Right renal cortex interstitium (tissue), 3 donors: ENCODE results near the gene EFHC1. TPM values are rescaled to one million over a fixed set of nuclear protein-coding genes. Genes with fewer than 3 reads are reported as not detected.

Experiments
- DNase-seq, 3 donors: peaks; one replicate each; pipeline ENCODE4 v3.0.0-alpha.2; 2013; ENCODE audit warnings: low read depth in 3 of 3, low spot score in 2 of 3
- polyA plus RNA-seq, 3 donors: library from polyadenylated mRNA; unstranded; fragments of 120-200 nt; gene quantifications; one replicate each; pipeline ENCODE4 v1.2.1, GENCODE V29; 2013; ENCODE audit not compliant: insufficient read length in 3 of 3

The EFHC1 gene
- polyA plus RNA-seq, 3 donors: 56.8 to 62.5 (median 60.2) TPM

GRCh38 chr6:52499026-52499425 lies 78.9 kb downstream of the EFHC1 start:
- DNase-seq: no peak

DNA sequence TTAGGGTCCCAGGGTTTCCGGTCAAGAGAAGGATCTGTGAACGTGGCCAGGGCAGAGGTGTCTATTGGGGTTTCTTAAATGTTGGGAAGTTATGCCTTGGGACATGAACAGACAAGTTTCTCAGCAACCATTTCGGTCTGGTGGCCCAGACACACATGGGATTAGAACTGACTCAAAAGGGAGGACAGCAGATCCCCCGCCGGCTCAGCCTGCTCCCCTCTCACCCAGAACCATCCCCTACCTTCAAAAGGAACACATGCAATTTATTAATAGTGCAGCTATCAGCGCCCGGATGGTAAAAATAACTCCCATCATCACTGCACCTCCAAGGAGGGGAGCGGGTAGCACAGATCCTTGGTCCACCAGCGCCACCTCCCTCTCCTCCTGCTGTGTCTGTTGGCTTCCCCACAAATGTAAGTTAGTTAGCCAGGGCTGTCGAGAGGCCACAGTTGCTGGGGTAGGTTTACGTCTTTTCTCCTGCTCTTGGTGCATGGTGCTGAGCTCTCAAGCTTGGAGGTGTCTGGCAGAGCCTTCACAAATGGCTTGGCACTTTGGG lies 79.6 kb downstream of the EFHC1 start:
- no peak for DNase-seq

DNA sequence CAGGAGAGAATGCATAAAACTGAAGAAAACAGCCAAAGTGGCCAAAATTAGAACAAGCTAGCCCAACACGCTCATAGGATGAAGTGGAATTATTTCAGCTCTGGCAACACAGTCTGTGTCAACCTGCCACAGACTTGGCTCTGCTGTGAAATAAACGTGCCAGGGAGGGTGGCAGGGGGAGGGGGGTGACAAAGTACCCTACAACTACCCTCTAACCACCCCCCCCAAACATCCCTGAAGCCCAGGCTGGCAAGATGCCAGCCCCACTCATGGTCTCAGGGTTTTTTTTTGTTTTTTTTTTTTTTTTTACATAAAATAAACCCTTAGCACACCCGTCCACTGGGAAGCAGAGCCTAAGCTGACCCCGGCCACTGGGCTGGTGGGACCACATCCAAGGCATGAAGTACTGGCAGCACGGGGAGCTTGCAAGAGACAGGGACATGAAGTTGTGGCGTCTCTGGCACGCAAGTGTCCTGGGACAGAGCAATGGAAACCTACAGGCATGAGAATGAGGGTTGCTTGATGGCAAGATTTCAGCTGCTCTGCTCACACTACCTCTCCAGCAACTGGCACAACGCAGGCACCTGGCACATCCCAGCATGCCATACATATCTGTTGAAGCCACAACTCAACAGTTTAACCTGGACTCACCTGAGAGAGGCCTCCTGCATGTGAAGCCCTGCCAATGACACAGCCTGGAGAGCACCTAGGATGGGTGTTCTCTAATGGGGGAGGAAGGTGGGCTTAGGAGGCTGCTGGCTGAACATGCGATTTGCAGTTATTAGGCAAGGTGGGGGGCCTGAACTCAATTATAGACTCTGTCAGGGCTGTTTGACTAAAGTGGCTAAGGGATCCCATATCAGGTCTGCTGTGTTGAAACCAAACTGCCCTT lies 80.3 kb downstream of the EFHC1 start:
- DNase-seq: no peak

DNA sequence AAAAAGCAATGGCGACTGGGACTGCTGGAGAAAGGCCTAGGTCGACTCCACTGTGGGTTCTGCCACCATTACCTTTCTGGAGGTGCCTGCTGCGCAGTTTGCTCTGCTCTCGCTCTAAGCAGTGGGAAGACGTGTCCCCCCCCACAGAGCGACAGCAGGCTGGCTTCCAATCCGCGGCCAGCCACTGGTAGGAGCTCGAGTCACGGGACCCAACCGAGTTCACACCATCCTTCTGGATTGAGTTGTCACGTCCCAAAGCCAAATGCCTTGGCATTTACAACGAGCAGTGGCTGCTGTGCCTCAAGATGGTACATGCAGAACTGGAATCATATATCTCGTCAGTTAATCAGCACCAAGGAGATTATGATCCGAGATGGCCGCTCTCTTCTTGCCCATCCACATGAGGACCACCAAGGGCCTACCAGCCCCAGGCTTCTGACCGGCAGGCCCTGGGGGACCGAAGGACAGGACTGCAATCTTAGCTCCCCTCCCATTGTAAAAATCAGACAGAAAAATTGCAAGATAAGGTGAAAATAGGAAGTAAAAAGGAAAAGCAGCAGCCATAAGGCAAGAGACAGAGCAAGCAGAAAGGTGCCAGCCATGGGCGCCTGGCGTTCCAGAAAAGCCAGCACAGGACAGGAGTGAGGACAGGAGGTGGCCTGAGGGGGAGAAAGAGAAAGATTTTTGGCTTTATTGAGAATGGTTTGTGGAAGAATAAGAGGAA lies 82.3 kb downstream of the EFHC1 start:
- DNase-seq: no peak

- DNase-seq: no peak
Measured at GRCh38 chr6:52503323-52503747, 83.2 kb downstream of the EFHC1 start.

DNA sequence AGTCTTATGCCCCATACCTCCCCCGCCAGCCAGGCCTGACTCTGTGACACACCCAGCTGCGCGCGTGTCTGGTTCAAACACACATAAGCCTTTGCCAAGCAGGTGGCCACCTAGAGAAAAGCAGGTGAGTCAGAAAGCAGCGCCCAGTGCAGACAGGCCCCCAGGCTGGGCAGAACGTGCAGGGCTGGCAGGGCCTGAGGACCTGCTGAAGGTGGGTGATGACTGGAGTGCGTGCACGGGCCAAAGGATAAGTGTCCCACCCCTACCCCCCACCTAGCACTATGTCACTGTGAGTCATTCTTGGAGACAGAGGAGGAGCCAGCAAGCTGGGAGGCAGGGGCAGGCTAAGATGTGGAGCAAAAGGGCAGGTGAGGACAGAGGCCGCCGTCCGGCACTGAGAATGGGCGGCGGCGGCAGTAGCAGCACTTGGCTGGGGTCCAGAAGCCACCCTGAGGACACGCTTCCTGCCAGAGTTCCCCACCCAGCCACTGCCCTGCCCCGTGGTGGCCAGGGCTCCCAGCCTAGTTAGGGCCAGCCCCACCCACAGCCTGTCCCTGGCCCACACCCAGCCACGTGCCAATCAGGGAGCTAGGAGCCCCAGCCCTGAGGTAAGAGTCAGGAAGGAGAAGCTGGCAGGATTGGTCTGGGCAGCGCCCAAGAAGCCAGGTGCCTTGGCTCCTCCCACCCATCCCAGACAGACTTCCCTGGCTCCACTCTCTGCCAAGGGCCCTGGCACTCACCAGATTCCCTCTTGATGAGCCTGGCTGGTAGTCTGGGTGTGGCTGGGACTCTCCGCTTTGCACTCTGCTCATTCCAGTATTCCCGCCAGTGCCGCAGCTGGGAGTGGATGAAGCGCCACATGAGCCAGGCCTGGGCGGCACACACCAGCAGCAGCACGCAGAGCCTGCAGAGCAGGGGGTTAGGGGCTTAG lies 84.0 kb downstream of the EFHC1 start:
- no peak for DNase-seq

DNA sequence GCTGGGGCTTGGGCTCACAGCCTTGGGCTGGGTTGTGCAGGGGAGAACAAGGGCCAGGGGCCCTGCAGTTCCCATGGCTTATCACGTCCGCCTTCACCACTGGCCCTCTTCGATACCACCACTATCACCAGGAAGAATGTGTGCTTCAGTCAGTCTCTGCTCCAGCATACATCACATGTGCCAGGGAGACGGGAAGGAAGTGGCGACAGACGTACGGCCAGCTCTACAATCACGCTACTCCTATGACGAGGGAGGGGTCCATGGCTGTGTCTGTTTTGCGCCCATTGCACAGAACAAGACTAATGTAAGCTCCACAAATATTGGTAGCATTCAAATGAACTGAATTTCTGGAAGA lies 84.6 kb downstream of the EFHC1 start:
- no peak for DNase-seq

DNA sequence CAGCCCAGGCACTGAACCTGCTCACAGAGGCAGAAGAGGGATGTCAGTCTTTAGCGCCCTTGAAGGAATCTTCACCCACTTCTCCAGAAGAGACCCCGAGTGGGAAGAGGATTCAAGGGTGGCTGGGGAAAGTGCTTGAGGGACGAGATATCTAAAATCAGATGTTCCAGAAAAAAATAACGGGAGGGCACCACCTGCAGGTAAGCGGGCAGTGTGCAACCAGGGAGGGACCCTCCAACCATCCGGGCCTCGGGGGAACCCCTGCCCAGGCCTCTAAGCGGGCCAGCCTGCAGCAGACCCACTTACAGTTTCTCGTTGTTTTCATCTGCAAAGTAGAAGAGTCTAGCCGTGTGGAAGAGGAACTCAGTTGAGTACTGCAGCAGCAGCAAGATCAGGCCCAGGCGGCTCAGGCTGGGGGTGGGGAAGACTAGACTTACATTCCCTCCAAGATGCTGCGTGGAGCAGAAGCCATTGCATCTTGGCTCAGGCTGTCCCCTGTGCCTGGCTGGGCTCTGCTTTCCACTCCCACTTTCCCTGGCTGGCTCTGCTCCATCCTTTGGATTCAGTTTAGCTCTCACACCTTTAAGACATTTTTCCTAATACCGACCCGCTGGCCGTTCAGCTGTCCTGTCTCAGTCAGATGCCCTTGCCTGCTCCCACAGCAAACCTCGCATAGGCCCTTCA lies 85.7 kb downstream of the EFHC1 start:
- no peak for DNase-seq

DNA sequence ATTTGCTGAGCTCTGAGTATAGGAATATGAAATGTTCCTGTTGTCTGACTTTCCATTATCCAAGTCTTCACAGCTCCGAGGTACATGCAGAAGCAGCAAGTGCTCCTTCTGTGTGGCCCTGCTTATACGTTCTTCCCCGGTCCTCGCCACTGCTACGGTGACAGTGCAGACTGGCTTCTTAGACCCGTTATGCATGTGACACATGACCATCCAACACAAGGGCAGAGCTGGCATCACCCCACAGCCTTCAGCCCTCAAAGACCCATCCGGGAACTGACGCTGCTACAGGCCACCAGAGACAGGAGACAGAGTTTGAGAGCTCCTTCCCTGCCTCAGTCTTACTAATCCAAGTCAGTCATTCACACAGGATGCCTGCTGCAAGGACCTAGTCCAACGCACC lies 86.3 kb downstream of the EFHC1 start:
- no peak for DNase-seq

- no peak for DNase-seq
Measured at GRCh38 chr6:52507557-52508260, 87.6 kb downstream of the EFHC1 start.

DNA sequence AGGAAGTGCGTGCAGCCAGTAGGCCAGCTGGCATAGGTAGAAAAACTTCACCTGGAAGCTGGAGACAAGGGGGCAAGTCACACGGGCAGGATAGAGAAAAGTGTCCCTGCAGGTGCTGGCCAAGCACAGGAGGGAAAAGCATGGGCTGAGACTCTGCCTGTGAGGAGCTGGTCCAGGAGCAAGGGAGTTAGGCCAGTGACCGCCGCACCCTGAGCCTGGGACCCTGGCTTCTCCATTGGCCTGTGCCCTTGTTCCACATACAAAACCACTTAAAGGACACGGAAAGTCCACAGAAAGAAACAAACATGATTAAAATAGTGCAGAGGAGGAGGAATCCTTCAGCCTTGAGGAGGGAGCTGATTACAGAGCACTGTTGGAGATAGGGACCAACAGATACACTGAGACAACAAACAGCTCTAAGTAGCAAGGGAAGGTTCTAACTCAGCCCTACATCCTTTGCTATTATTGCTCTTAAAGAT lies 88.2 kb downstream of the EFHC1 start:
- no peak for DNase-seq

GRCh38 chr6:52509281-52510212 lies 89.4 kb downstream of the EFHC1 start:
- no peak for DNase-seq

GRCh38 chr6:52510213-52510562 lies 90.0 kb downstream of the EFHC1 start:
- DNase-seq: no peak

DNA sequence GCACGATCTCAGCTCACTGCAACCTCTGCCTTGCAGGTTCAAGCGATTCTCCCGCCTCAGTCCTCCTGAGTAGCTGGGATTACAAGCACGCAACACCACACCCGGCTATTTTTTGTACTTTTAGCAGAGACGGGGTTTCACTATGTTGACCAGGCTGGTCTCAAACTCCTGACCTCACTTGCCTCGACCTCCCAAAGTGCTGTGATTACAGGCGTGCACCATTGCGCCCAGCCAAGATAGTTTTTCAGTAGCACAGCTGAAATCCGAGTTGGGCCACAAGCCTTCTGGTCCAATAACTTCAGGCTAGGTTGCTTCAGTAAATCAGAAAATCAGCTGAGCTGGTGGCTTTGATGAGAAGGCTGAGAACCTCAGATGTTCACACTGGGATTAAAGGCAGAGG lies 91.0 kb downstream of the EFHC1 start:
- DNase-seq: no peak

DNA sequence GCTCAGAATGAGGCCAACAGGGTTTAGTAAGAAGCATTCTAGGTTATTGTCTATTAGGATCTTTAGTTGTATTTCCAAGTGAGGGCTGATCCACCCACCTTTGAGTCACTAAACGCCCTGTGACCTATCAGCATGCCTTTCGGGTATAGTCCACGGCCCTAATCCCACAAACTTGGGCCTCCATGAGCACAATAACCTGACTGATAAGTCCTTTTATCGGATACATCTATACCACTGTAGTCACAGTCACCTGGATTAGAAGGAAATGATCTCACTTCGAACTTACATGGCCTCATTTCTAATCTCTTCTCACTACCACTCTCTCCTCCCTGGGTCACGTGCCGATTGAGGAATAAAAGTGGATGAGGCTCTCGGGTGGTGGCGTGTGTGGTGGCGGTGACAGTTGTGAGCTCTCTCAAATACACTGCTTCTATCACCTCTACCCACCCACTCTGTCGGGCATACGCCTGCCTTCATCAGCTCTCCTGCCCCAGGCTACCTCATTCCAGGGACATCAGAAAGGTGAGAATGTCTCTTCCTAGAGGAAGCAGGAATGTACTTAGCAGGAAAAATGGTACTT lies 91.5 kb downstream of the EFHC1 start:
- no peak for DNase-seq

DNA sequence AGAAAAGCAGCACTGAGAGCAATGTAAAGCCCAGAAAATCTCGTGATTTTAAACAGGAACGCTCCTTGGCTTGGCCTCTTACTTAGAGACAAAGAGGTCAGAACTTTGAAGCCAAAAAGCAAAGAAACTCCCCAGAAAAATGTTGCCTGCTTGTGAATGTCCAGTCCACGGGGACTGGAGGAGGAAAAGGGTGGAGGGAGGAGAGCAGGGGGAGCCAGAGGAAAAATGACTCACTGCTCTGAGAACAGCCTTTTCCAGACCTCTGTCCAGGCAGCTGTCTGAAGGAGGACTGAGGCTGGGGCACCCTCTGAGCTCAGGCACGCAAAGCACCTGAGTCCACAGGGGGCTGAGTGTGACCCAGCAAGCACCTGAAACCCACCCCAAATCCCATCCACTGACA lies 92.1 kb downstream of the EFHC1 start:
- no peak for DNase-seq

DNA sequence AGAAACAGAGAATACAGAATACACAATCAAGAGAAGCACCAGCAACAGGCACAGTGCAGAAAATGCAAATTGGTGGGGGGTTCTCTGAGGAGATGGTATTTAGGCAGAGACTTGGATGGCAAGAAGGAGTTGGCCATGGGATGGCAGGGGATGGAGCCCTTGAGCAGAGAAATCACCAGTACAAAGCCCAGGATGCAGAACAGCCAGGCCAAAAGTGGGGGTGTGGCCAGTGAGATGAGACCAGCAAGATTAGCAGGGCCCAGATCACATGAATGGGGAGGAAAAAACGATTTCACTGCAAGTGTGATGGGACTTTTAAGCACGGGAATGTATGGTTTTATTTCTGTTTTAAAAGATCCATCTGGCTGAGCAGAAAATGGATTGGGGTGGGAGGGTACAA lies 93.3 kb downstream of the EFHC1 start:
- no peak for DNase-seq

DNA sequence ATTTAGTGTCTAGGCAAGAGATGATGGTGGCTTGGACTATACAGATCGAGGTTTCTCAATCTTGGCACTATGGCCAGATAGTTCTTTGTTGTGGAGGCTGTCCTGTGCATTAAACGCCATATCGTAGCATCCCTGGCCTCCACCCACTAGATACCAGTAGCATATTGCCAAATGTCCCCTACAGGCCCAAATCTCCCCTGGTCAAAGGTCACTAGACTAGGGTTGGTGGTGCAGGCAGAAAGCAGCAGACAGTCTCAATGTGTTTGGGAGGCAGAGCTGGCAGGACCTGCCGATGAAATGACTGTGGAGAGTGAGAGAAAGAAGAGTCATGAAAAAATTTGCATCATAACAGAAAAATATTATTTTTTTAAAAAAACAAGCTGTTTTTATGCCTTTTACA lies 93.8 kb downstream of the EFHC1 start:
- DNase-seq: no peak
